Kidney (tissue), 14 donors: ENCODE results near the gene USO1. TPM values are rescaled to one million over a fixed set of nuclear protein-coding genes. Genes with fewer than 3 reads are reported as not detected.

Experiments used
- DNase-seq, 5 donors: peaks; one replicate each; pipeline ENCODE4 v3.0.0-alpha.2; 2013 to 2020
- FAIRE-seq: peaks from 2 replicates; lab custom pipeline; 2012; peaks lifted over from hg19 to GRCh38; lab: Jason Lieb, UNC
- H3K27ac ChIP-seq, 2 donors: one replicate each; pipeline ENCODE4 v1.7.0; 2013; ENCODE audit warnings: low read depth in 2 of 2, low read length in 2 of 2, inconsistent platforms in 1 of 2
- H3K27me3 ChIP-seq: one replicate; pipeline ENCODE4 v1.7.1; 2013; ENCODE audit warnings: low read length, inconsistent platforms; ENCODE audit not compliant: control insufficient read depth, insufficient read depth
- H3K36me3 ChIP-seq, 3 donors: one replicate each; pipeline versions ENCODE4 v1.7.0 to v1.7.1; 2013; ENCODE audit warnings: low read length in 3 of 3, control low read depth in 1 of 3, inconsistent platforms in 1 of 3; ENCODE audit not compliant: insufficient read depth in 3 of 3, control insufficient read depth in 2 of 3
- H3K4me1 ChIP-seq, 3 donors: one replicate each; pipeline versions ENCODE4 v1.7.0 to v1.7.1; 2013; ENCODE audit warnings: low read length in 3 of 3, inconsistent platforms in 1 of 3, low read depth in 1 of 3; ENCODE audit not compliant: control insufficient read depth in 2 of 3, insufficient read depth in 2 of 3
- H3K4me3 ChIP-seq, 3 donors: one replicate each; pipeline versions ENCODE4 v1.7.0 to v1.8.1; 2013; ENCODE audit warnings: low read length in 3 of 3, control low read depth in 1 of 3, inconsistent platforms in 1 of 3
- H3K9ac ChIP-seq, 3 donors: one replicate each; pipeline versions ENCODE4 v1.7.0 to v1.7.1; 2013; ENCODE audit warnings: low read length in 3 of 3, control low read depth in 1 of 3, inconsistent platforms in 1 of 3
- H3K9me3 ChIP-seq, 3 donors: one replicate each; pipeline versions ENCODE4 v1.7.0 to v1.7.1; 2013; ENCODE audit warnings: low read length in 3 of 3, control low read depth in 1 of 3, inconsistent platforms in 1 of 3; ENCODE audit not compliant: control insufficient read depth in 2 of 3, insufficient read depth in 1 of 3
- CTCF ChIP-seq: IDR thresholded peaks from 3 replicates; pipeline ENCODE4 v1.5.1; 2012; ENCODE audit warnings: mild to moderate bottlenecking, moderate library complexity, borderline replicate concordance; ENCODE audit not compliant: insufficient read depth; ENCODE audit errors: extremely low read depth
- intact Hi-C: fragments of 100-400 bp; cut with DNase I; formaldehyde crosslinking; loops from one replicate; pipeline ENCODE4 v1.11.1; 2022
- polyA plus RNA-seq: library from polyadenylated mRNA; stranded (reverse); fragments of 350-450 nt; fragmentation: Illumina TruSeq; extraction: RNeasy Lipid Tissue Mini Kit (QIAGEN cat#74804); gene quantifications from one replicate; pipeline ENCODE4 v1.2.3, GENCODE V29; 2014; ENCODE audit warnings: low read depth, low replicate concordance; ENCODE audit not compliant: insufficient read depth
- total RNA-seq: library from RNA; stranded (reverse); fragmentation: NEBNext Ultra II Directional; extraction: Animal tissue kit (Norgen Biotek cat#: 25700); gene quantifications from one replicate; pipeline ENCODE4 v1.2.1, GENCODE V29; 2021
- donor health status: control.
- donor health status: control.
- donor health status: control.
- donor health status: control.
- donor health status: control.
- donor health status: DM: yes; HTN: yes; CAD: no.
- donor health status: Normal renal cell carcinoma (clear cell type).

USO1 gene
- total and polyA plus RNA-seq, 2 donors from 2014 or later = 23.2 to 49.6 TPM

- Histone ChIP-seq H3K36me3 (no peaks in the 10 kb centered on the region), H3K9ac (no peak overlapping the region), H3K9me3 (no peaks in the 10 kb centered on the region), H3K27me3 (no peaks in the 10 kb centered on the region), H3K4me3 (no peak overlapping the region), H3K4me1 (no peaks in the 10 kb centered on the region), H3K27ac (no peak overlapping the region)
- no peak for DNase-seq
- no peak for FAIRE-seq
- TF ChIP-seq CTCF = no peak
- intact Hi-C loops = no loop called here
Observed at GRCh38 chr4:75834772-75835154, 110.4 kb downstream of the USO1 start.

DNA sequence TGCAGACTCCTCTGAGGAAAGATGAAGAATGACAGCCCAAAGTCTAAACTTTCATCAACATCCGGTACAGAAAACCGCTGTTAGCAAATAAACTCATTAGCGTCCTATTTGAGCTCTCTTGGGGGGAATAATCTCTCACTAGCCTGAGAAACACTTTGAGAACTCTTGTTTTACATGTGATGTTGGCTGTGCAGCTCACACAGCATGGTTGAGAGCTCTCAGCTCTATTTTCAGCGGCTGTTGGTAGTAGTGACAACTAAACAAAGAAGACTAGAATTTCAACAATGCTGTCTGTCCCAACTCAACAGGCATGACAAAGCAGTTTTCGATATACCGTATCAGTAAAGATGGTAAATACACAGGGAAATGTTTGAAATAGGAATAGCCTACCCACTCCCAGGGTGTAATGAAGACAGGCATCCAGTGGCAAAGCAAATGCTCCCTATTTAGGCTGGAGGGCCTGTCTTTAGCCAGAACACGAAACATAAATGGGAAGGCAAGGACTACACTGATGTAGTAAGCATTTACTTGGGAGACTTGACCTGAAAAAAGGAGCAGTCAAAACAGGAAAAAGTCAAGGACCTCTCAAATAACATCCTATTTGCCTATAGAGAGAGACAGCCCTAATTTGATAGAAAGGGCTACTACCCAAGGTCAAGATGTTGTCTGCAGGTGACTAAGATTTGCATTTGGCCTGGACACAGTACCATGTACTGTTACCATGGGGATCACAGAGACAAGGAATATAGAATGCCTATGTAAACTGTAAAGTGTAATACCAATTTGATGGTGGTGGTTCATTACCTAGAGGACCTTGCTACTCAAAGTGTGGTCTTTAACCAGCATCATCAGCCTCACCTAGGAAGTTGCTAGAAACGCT, 117.5 kb downstream of the USO1 start:
- Histone ChIP-seq H3K4me3 (no peak overlapping the region), H3K27me3 (no peaks in the 10 kb centered on the region), H3K9me3 (no peaks in the 10 kb centered on the region), H3K4me1 (peaks cover 0 to 7% (median 0%) of the 10 kb centered on the region in 3 donors), H3K9ac (no peak overlapping the region), H3K36me3 (no peaks in the 10 kb centered on the region), H3K27ac (no peak overlapping the region)
- peak in 2 of 5 donors; percentile 23 to 24 for DNase-seq
- TF ChIP-seq CTCF = no peak
- FAIRE-seq = no peak
- intact Hi-C loops = no loop called here

DNA sequence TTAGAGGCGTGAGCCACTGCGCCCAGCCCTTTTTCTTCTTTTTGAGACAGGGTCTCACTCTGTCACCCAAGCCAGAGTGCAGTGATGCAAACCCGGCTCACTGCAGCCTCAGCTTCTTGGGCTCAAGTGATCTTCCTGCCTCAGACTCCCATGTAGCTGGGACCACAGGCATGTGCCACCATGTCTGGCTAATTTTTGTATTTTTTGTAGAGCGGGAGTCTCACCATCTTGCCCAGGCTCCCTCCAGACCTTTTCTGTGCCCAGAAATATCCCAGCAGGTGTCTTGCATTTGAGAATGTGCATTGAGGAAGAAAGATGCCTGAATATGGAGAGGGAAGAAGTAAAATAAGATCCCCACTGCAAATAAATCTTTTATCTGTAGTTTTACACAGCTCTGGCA, 119.2 kb downstream of the USO1 start:
- TF ChIP-seq CTCF = no peak

More for the DNA sequence above, 119.2 kb downstream of the USO1 start:
- intact Hi-C loops = no loop called here
- FAIRE-seq = no peak
- Histone ChIP-seq H3K4me1 (peaks cover 0 to 7% (median 0%) of the 10 kb centered on the region in 3 donors), H3K27ac (peak overlapping the region in 1 of 2 donors; percentile 83), H3K9ac (no peak overlapping the region), H3K4me3 (no peak overlapping the region), H3K9me3 (no peaks in the 10 kb centered on the region), H3K27me3 (no peaks in the 10 kb centered on the region), H3K36me3 (no peaks in the 10 kb centered on the region)
- no peak for DNase-seq
